HEK293 (cell line): ENCODE results near the gene SPHK1.

Experiments used
- GLI4 ChIP-seq: fragments of 450-650 bp; formaldehyde crosslinking; IDR thresholded peaks from 2 replicates; pipeline ENCODE4 v1.5.1; 2016; ENCODE audit warnings: missing biosample characterization, missing genetic modification characterization
- YY1 ChIP-seq: fragments of 450-650 bp; formaldehyde crosslinking; IDR thresholded peaks from 2 replicates; pipeline ENCODE4 v1.5.1; 2018; ENCODE audit warnings: missing biosample characterization, missing genetic modification characterization
- ZNF23 ChIP-seq: fragments of 450-650 bp; formaldehyde crosslinking; IDR thresholded peaks from 2 replicates; pipeline ENCODE4 v1.5.1; 2016; ENCODE audit warnings: missing biosample characterization, missing genetic modification characterization, borderline replicate concordance
- ZNF24 ChIP-seq: fragments of 450-650 bp; formaldehyde crosslinking; IDR thresholded peaks from 2 replicates; pipeline ENCODE4 v1.5.1; 2016; ENCODE audit warnings: missing biosample characterization, missing genetic modification characterization
- ZNF274 ChIP-seq, 2 experiments: fragments of 200-500 bp in 1 of 2; fragments of 450-650 bp in 1 of 2; sonication (Bioruptor generic) in 1 of 2; formaldehyde crosslinking in 1 of 2; IDR thresholded peaks; 2 replicates each; pipeline versions ENCODE4 v1.5.1 to v1.6.1; 2014 to 2016; ENCODE audit warnings: borderline replicate concordance in 1 of 2, inconsistent platforms in 1 of 2, low read length in 1 of 2, missing biosample characterization in 1 of 2, missing genetic modification characterization in 1 of 2
- ZNF302 ChIP-seq: fragments of 450-650 bp; formaldehyde crosslinking; IDR thresholded peaks from 2 replicates; pipeline ENCODE4 v1.5.1; 2016; ENCODE audit warnings: missing biosample characterization, missing genetic modification characterization, low read depth
- ZNF530 ChIP-seq: fragments of 450-650 bp; formaldehyde crosslinking; IDR thresholded peaks from 2 replicates; pipeline ENCODE4 v1.5.1; 2016; ENCODE audit warnings: low read depth, missing biosample characterization, missing genetic modification characterization
- ZNF610 ChIP-seq: fragments of 450-650 bp; formaldehyde crosslinking; IDR thresholded peaks from 2 replicates; pipeline ENCODE4 v1.5.1; 2016; ENCODE audit warnings: missing biosample characterization, missing genetic modification characterization, borderline replicate concordance
- TF ChIP-seq, protein P1 (sequence below): fragments of 450-650 bp; formaldehyde crosslinking; IDR thresholded peaks from 2 replicates; pipeline ENCODE4 v1.5.1; 2016; ENCODE audit warnings: missing biosample characterization, missing genetic modification characterization
- TF ChIP-seq, protein P2 (sequence below): fragments of 450-650 bp; formaldehyde crosslinking; IDR thresholded peaks from 2 replicates; pipeline ENCODE4 v1.5.1; 2016; ENCODE audit warnings: missing biosample characterization, missing genetic modification characterization
- TF ChIP-seq, protein P3 (sequence below): fragments of 450-650 bp; formaldehyde crosslinking; IDR thresholded peaks from 2 replicates; pipeline ENCODE4 v1.5.1; 2016; ENCODE audit warnings: missing biosample characterization, missing genetic modification characterization
- TF ChIP-seq, protein P4 (sequence below): fragments of 450-650 bp; formaldehyde crosslinking; IDR thresholded peaks from 2 replicates; pipeline ENCODE4 v1.5.1; 2016; ENCODE audit warnings: missing biosample characterization, missing genetic modification characterization

DNA sequence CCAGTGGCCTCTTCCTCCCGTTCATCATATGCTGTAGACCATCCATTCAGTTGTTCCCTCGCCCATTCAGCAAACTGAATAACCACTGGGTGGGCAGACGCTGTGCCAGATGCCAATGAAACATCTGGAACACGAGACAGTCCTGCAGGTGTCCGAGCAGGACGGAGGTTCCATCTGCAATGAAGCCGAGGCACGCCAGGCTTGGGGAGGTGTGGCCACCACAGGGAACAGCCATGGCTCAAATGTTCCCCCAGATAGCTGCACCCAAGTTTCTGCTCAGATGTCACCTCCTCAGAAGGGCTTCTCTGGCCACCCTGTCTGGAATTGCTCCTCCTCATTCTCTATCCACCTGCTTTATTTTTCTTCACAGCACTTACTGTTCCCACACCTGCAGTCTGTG lies 38.0 kb downstream of the SPHK1 start:
- TF ChIP-seq YY1 (tag by site-specific recombination) (no peak), ZNF302 (no peak), ZNF274 (IDR thresholded peaks at IDR 0.05; ENCODE audit: low read length) (no peak), ZNF274 (tag by site-specific recombination; IDR thresholded peaks at IDR 0.05; ENCODE audit: borderline replicate concordance) (no peak), ZNF530 (tag by site-specific recombination) (no peak), GLI4 (no peak), ZNF24 (tag by site-specific recombination) (no peak), ZNF23 (tag by site-specific recombination) (no peak), ZNF610 (tag by site-specific recombination) (no peak)
- TF ChIP-seq, protein P1, sequence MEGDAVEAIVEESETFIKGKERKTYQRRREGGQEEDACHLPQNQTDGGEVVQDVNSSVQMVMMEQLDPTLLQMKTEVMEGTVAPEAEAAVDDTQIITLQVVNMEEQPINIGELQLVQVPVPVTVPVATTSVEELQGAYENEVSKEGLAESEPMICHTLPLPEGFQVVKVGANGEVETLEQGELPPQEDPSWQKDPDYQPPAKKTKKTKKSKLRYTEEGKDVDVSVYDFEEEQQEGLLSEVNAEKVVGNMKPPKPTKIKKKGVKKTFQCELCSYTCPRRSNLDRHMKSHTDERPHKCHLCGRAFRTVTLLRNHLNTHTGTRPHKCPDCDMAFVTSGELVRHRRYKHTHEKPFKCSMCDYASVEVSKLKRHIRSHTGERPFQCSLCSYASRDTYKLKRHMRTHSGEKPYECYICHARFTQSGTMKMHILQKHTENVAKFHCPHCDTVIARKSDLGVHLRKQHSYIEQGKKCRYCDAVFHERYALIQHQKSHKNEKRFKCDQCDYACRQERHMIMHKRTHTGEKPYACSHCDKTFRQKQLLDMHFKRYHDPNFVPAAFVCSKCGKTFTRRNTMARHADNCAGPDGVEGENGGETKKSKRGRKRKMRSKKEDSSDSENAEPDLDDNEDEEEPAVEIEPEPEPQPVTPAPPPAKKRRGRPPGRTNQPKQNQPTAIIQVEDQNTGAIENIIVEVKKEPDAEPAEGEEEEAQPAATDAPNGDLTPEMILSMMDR (tag by site-specific recombination), result no peak
- TF ChIP-seq, protein P2, sequence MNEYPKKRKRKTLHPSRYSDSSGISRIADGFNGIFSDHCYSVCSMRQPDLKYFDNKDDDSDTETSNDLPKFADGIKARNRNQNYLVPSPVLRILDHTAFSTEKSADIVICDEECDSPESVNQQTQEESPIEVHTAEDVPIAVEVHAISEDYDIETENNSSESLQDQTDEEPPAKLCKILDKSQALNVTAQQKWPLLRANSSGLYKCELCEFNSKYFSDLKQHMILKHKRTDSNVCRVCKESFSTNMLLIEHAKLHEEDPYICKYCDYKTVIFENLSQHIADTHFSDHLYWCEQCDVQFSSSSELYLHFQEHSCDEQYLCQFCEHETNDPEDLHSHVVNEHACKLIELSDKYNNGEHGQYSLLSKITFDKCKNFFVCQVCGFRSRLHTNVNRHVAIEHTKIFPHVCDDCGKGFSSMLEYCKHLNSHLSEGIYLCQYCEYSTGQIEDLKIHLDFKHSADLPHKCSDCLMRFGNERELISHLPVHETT (tag by site-specific recombination), result no peak
- TF ChIP-seq, protein P3, sequence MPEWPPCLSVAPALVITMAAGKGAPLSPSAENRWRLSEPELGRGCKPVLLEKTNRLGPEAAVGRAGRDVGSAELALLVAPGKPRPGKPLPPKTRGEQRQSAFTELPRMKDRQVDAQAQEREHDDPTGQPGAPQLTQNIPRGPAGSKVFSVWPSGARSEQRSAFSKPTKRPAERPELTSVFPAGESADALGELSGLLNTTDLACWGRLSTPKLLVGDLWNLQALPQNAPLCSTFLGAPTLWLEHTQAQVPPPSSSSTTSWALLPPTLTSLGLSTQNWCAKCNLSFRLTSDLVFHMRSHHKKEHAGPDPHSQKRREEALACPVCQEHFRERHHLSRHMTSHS (tag by site-specific recombination), result no peak
- TF ChIP-seq, protein P4, sequence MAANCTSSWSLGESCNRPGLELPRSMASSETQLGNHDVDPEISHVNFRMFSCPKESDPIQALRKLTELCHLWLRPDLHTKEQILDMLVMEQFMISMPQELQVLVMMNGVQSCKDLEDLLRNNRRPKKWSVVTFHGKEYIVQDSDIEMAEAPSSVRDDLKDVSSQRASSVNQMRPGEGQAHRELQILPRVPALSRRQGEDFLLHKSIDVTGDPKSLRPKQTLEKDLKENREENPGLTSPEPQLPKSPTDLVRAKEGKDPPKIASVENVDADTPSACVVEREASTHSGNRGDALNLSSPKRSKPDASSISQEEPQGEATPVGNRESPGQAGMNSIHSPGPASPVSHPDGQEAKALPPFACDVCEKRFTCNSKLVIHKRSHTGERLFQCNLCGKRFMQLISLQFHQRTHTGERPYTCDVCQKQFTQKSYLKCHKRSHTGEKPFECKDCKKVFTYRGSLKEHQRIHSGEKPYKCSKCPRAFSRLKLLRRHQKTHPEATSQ (tag by site-specific recombination), result no peak
